Karpas-422 (cell line): ENCODE results near the gene ZDHHC11B. TPM values are rescaled to one million over a fixed set of nuclear protein-coding genes. Genes with fewer than 3 reads are reported as not detected.
"Not testable (repeated sequence)": the region's sequence is repeated elsewhere in the genome, so short reads cannot be mapped to it uniquely, and the experiment has no call there.

Source experiments
- DNase-seq: peaks from one replicate; pipeline ENCODE4 v3.0.0-alpha.2; 2015
- H2AFZ ChIP-seq: fragments of 200-600 bp; sonication (generic); 2 replicates; pipeline ENCODE4 v1.6.1; 2014; ENCODE audit warnings: antibody characterized with exemption, low read length, mixed read lengths
- H3K27ac ChIP-seq: fragments of 200-600 bp; sonication (generic); 2 replicates; pipeline ENCODE4 v1.5.1; 2014; ENCODE audit warnings: mild to moderate bottlenecking, low read length, moderate library complexity
- H3K27me3 ChIP-seq: fragments of 200-600 bp; sonication (generic); 2 replicates; pipeline ENCODE4 v1.6.1; 2014; ENCODE audit warnings: low read length, mixed read lengths
- H3K36me3 ChIP-seq: fragments of 200-600 bp; sonication (generic); 2 replicates; pipeline ENCODE4 v1.6.1; 2014; ENCODE audit warnings: low read length, mixed read lengths; ENCODE audit not compliant: insufficient read depth
- H3K4me1 ChIP-seq: fragments of 200-600 bp; sonication (generic); 2 replicates; pipeline ENCODE4 v1.6.1; 2014; ENCODE audit warnings: mild to moderate bottlenecking, low read length, mixed read lengths
- H3K4me2 ChIP-seq: fragments of 200-600 bp; sonication (generic); 2 replicates; pipeline ENCODE4 v1.6.1; 2014; ENCODE audit warnings: low read length, low read depth, mild to moderate bottlenecking; ENCODE audit not compliant: poor library complexity, severe bottlenecking
- H3K4me3 ChIP-seq: fragments of 200-600 bp; sonication (generic); 2 replicates; pipeline ENCODE4 v1.5.1; 2014; ENCODE audit warnings: mild to moderate bottlenecking, antibody characterized with exemption, low read length, mixed read lengths
- H3K79me2 ChIP-seq: fragments of 200-600 bp; sonication (generic); 2 replicates; pipeline ENCODE4 v1.6.1; 2014; ENCODE audit warnings: mild to moderate bottlenecking, low read length, mixed read lengths
- H3K9ac ChIP-seq: fragments of 200-600 bp; sonication (generic); 2 replicates; pipeline ENCODE4 v1.6.0; 2014; ENCODE audit warnings: low read length
- H3K9me2 ChIP-seq: fragments of 200-600 bp; sonication (generic), shearing (Covaris generic); replicated peaks from 2 replicates; pipeline ENCODE4 v1.6.0; 2014; ENCODE audit warnings: mild to moderate bottlenecking, low read length, moderate library complexity; ENCODE audit not compliant: insufficient read depth
- H3K9me3 ChIP-seq: fragments of 300-700, 200-600 bp; sonication (generic); 2 replicates; pipeline ENCODE4 v1.6.1; 2014; ENCODE audit warnings: low read length, mixed read lengths
- H4K20me1 ChIP-seq: fragments of 200-600 bp; sonication (generic); 2 replicates; pipeline ENCODE4 v1.6.1; 2014; ENCODE audit warnings: mild to moderate bottlenecking, antibody characterized with exemption, low read length, low read depth; ENCODE audit not compliant: insufficient read depth
- total RNA-seq: library from RNA; depleted of rRNA; stranded (reverse); fragments of >200 nt; shearing (Covaris generic); gene quantifications from 2 replicates; pipeline ENCODE4 v1.2.3, GENCODE V29; 2014; ENCODE audit warnings: low replicate concordance

Gene ZDHHC11B
- total RNA-seq, 1 experiment from 2014 or later: 0.34 TPM

DNA sequence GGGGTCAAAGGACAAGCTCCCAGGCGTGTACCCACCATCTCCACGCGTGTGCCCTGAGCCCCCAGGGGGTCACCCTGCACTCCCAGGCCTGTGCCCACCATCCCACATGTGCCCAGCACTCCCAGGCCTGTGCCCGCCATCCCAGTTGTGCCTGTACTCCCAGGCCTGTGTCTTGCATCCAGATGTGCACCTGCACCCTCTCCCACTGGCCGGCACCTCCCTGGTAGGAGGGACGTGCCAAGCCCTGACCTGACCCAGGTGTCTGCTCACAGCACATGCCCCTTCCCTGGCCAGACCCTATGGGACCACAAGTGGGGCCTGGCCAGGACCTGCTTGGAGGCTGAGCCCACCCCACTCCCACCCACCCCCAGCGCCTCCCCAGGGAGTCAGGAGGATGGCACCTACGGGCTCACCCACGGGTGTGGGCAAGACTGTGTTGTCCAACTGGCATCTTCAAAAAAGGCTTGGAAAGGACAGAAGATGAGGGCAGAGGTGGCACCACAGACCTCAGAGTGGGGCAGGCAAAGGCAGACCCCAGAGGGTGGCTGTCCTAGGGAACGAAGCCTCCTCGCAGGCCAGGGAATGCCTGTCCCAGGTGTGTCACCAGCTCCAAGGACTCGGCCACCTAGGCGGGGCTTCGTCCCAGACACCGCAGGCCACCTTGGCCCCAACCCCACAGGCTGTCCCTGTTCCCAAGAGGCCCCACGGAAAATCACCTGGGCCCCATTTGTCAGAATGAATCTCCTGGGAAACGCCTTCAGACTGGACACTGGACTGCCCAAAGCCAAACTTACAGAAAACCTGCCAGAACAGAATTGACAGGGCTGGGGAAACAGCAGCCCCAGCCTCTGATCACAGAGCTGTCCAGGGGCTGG, 103.0 kb downstream of the ZDHHC11B start:
- H2AFZ ChIP-seq, H3K4me1 ChIP-seq, H3K27me3 ChIP-seq, H3K36me3 ChIP-seq, H3K4me3 ChIP-seq, H3K9me2 ChIP-seq, DNase-seq, H3K27ac ChIP-seq, H3K79me2 ChIP-seq, H3K4me2 ChIP-seq, H4K20me1 ChIP-seq, H3K9me3 ChIP-seq, H3K9ac ChIP-seq: not testable (repeated sequence)

DNA sequence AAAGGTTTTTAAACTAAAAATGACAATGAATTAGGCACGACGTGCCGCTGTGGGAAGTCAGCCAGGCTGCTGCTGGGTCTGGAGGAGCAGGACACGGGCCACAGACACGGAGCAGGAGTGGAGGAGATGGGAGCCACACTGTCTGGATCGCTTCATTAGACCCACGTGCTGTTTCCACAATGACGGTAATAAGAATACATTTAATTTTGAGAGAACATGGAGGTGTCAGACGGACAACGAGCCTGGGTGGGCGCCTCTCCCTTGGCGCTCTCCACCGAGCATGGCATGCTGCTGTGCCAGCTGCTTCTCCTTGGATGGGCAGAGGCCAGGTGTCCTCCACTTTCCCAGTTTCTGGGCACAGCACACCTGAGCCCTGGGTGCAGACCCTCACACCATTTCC, 103.7 kb downstream of the ZDHHC11B start:
- H3K36me3 ChIP-seq, DNase-seq, H3K9me3 ChIP-seq, H3K9ac ChIP-seq, H2AFZ ChIP-seq, H3K4me3 ChIP-seq, H3K9me2 ChIP-seq, H3K27me3 ChIP-seq, H3K4me2 ChIP-seq, H3K4me1 ChIP-seq, H4K20me1 ChIP-seq, H3K27ac ChIP-seq, H3K79me2 ChIP-seq: not testable (repeated sequence)

DNA sequence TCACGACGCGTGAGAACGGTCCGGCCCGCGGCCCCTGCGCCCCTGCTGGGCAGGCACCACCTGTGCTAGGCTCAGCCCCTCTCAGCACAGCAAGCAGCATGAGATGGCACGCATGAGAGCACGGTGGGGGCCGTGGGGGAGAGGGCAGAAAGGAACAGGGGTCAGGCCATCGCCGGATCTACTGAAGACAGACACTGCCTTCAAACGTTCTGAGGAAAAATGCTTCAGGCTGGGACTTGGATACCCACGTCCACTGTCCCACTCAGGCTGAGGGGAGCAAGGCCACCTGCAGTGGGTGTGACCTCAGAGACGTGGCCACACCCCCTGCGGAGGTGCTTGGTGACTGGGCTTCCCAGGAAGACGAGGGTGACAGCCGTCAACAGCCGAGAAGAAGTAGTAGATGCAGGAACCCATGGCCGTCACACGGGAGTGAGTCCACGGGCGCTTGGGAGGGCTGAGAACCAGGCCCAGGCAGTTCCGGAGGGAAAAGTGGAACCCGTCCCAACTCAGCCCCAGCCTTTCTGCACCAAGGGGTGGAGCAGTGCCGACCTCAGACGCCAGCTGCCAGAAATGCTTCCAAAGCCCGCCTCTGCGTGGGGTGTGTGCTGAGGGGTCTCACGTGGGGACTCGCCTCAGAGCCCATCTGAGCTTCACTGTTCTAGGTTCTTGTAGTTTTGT, 104.3 kb downstream of the ZDHHC11B start:
- not testable (repeated sequence) for H3K4me2 ChIP-seq, H4K20me1 ChIP-seq, H3K27ac ChIP-seq, DNase-seq, H3K4me3 ChIP-seq, H2AFZ ChIP-seq, H3K36me3 ChIP-seq, H3K27me3 ChIP-seq, H3K79me2 ChIP-seq, H3K4me1 ChIP-seq, H3K9ac ChIP-seq, H3K9me2 ChIP-seq, H3K9me3 ChIP-seq

DNA sequence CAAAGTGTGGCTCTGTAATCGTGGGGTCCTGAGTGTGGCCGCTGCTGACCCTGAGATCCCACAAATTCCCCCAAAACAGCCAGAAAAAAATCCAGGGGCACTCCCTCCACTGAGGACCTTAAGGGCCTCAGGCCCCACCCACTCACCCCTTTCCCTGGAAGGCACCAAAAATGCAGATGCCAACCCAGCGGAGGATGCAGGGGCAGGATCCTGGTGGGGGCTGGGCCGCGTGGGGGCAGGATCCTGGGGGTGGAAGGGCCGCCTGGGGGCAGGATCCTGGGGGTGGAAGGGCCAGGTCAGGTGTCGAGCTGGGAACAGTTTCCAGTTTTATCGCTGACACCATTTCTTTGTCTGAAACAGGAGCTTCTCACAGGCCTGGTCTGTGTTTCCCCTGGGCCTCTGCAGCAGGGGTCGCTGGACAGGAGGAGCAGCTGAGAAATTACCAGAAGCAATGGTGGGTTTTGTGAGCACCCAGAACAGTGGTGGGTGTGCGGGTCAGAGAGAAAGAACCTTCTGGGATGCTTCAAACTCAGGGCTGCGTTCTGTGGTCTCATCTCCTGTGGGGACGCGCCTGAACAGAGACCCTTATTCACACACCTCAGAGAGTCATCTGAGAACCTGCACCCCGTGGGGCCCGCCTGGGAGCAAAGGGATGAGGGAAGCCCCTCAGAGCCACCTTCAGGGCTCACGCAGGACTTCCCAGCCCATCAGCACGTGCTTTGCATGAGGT, 105.2 kb downstream of the ZDHHC11B start:
- not testable (repeated sequence) for H3K4me1 ChIP-seq, H3K27me3 ChIP-seq, H3K79me2 ChIP-seq, H3K4me3 ChIP-seq, DNase-seq, H3K9ac ChIP-seq, H4K20me1 ChIP-seq, H2AFZ ChIP-seq, H3K27ac ChIP-seq, H3K36me3 ChIP-seq, H3K4me2 ChIP-seq, H3K9me2 ChIP-seq, H3K9me3 ChIP-seq

DNA sequence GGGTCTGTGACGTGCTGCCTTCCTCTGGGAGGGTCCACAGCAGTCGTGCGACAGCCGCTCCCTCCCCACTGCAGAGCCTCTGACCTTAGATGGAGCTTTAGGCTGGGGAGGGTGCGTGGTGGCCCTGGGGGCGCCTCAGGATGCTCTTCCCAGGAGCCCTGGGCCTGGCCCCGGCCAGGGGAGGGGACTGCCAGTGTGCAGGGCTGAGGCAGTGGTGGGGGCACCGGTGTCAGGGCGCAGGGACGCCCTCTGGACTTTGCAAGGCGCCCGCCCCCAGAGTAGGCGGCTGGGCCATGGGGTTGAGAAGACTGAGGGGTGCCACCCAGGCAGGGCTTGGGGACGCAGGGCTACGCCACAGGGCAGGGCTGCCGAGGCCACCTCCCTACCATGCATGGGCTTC, 106.0 kb downstream of the ZDHHC11B start:
- not testable (repeated sequence) for H3K27ac ChIP-seq, H3K27me3 ChIP-seq, H3K9me3 ChIP-seq, H3K79me2 ChIP-seq, H3K36me3 ChIP-seq, H2AFZ ChIP-seq, H3K9me2 ChIP-seq, H3K4me2 ChIP-seq, H3K9ac ChIP-seq, H4K20me1 ChIP-seq, H3K4me3 ChIP-seq, H3K4me1 ChIP-seq, DNase-seq

DNA sequence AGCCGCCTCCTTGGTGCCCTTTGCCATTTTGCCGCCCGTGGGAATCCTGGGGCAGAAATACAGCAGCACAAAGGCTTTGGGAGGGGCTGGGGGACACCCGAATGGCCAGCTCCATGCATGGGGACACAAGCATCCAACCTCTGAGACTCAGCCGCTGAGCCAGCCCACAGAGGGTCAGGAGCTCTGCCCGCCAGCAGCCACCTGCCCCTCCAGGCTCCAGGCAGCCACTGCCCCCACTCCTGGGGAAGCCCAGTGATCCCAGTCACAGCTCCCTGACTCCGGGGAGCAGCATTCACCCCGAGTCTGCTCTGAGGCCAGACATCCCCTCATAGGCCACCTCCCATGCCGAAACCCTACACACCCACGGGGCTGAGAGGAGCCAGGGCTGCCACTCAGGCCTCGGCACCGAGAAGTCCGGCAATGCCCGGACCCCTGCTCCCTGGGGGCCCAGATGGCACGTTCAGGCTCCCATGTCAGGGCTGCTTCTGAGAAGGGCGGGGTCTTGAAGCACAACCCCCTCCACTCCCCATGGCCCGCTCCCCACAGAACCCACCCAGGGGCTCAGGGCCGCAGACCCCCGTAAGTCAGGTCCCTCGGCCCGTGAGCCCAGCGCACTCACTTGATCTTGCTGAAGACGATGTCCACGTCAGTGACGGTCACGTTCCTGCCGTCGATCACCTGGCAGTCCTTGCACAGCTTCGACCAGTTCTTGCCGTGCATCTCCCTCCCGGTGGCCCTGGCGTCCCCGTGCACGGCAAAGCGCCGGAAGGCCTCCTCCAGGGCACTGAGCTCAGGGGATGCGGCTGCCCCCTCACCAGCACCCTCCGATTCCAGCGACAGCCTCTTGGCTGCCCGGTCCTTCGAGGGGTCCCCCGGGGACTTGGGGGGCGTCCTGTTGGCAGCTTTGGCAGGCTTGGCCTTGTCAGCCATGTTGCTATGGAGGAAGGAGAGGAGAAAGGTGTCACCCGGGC, 107.1 kb downstream of the ZDHHC11B start:
- Histone ChIP-seq H3K9me2 (no peaks in the 10 kb centered on the region), H3K9ac (no peak overlapping the region), H3K36me3 (no peaks in the 10 kb centered on the region), H3K4me1 (peaks cover 18% of the 10 kb centered on the region), H4K20me1 (peaks cover 20% of the 10 kb centered on the region; the same call in 1 of the 2 replicates), H3K4me3 (no peak overlapping the region), H3K9me3 (no peaks in the 10 kb centered on the region), H3K27ac (no peak overlapping the region), H3K79me2 (no peaks in the 10 kb centered on the region), H3K4me2 (no peak overlapping the region), H2AFZ (no peak overlapping the region), H3K27me3 (no peaks in the 10 kb centered on the region)
- DNase-seq: peak; percentile 48

DNA sequence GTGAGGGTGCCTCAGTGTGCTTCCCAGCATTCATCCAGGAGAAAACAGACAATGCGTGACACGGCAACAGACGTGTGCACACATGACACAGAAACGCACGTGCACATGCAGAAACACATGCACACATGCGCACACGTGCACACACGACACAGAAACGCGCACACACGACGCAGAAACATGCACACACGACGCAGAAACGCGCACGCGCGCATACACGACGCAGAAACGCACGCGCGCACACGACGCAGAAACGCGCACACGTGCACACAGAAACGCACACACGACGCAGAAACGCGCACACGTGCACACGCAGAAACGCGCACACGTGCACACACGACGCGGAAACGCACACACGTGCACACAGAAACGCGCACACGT, 107.8 kb downstream of the ZDHHC11B start:
- peaks cover 26% of the 10 kb centered on the region for H4K20me1 ChIP-seq
- no peak overlapping the region for H3K4me2 ChIP-seq
- H3K27me3 ChIP-seq: no peaks in the 10 kb centered on the region
- H3K9me3 ChIP-seq: no peaks in the 10 kb centered on the region
- no peak overlapping the region for H3K9ac ChIP-seq
- no peak for DNase-seq
- H3K27ac ChIP-seq: no peak overlapping the region
- no peak overlapping the region for H2AFZ ChIP-seq
- H3K4me1 ChIP-seq: peaks cover 25% of the 10 kb centered on the region
- no peaks in the 10 kb centered on the region for H3K9me2 ChIP-seq
- H3K4me3 ChIP-seq: no peak overlapping the region
- H3K79me2 ChIP-seq: no peaks in the 10 kb centered on the region
- H3K36me3 ChIP-seq: no peaks in the 10 kb centered on the region
